Lung (tissue), 12 donors: ENCODE results near the gene RSRC1. TPM values are rescaled to one million over a fixed set of nuclear protein-coding genes. Genes with fewer than 3 reads are reported as not detected.

Source experiments
- ATAC-seq: fragments of 200-7000 bp; cut with Tn5 transposase; one replicate; pipeline ENCODE4 v1.9.1; 2020; ENCODE audit warnings: moderate number of reproducible peaks; ENCODE audit not compliant: insufficient read depth, low FRiP score
- DNase-seq, 3 donors: peaks; one replicate each; pipeline ENCODE4 v3.0.0-alpha.2; 2013 to 2017
- H3K27ac ChIP-seq, 2 donors: one replicate each; pipeline ENCODE4 v1.5.1; 2013; ENCODE audit warnings: mild to moderate bottlenecking in 2 of 2, moderate library complexity in 2 of 2, control low read depth in 1 of 2, inconsistent platforms in 1 of 2, low read depth in 1 of 2, low read length in 1 of 2
- H3K27me3 ChIP-seq, 3 donors: one replicate each; pipeline ENCODE4 v1.5.1; 2013; ENCODE audit warnings: low read length in 2 of 3; ENCODE audit not compliant: control insufficient read depth in 3 of 3, insufficient read depth in 3 of 3
- H3K36me3 ChIP-seq, 4 donors: one replicate each; pipeline ENCODE4 v1.5.1; 2013; ENCODE audit warnings: low read length in 4 of 4, mild to moderate bottlenecking in 1 of 4, moderate library complexity in 1 of 4; ENCODE audit not compliant: control insufficient read depth in 4 of 4, insufficient read depth in 4 of 4
- H3K4me1 ChIP-seq, 5 donors: one replicate each; pipeline ENCODE4 v1.5.1; 2013; ENCODE audit warnings: low read length in 5 of 5, mild to moderate bottlenecking in 2 of 5, moderate library complexity in 1 of 5; ENCODE audit not compliant: control insufficient read depth in 5 of 5, insufficient read depth in 5 of 5
- H3K4me3 ChIP-seq: one replicate; pipeline ENCODE4 v1.5.1; 2013; ENCODE audit warnings: mild to moderate bottlenecking, control low read depth, moderate library complexity
- H3K9ac ChIP-seq, 2 donors: one replicate each; pipeline ENCODE4 v1.5.1; 2013; ENCODE audit warnings: low read length in 2 of 2, control low read depth in 1 of 2; ENCODE audit not compliant: insufficient read depth in 1 of 2
- H3K9me3 ChIP-seq, 4 donors: one replicate each; pipeline ENCODE4 v1.5.1; 2013; ENCODE audit warnings: low read length in 3 of 4, mild to moderate bottlenecking in 1 of 4, moderate library complexity in 1 of 4; ENCODE audit not compliant: control insufficient read depth in 4 of 4, insufficient read depth in 3 of 4
- WGBS, 2 donors: extraction: QIAGEN DNeasy Blood & Tissue Kit; methylation state at CpG; one replicate each; pipeline ENCODE4 v1.1.7; 2013; 5-methylcytosine and 5-hydroxymethylcytosine counted together
- polyA plus RNA-seq, 2 donors: library from polyadenylated mRNA; stranded (reverse); fragments of 200-250 nt; gene quantifications; one replicate each; pipeline ENCODE4 v1.2.1, GENCODE V29; 2013
- total RNA-seq, 2 donors: library from RNA; depleted of rRNA in 1 of 2; stranded (reverse); fragments of >200 nt in 1 of 2; gene quantifications; one replicate each; pipeline ENCODE4 v1.2.1, GENCODE V29; 2014 to 2021
- TF ChIP-seq, protein P1 (sequence below): IDR thresholded peaks from 2 replicates; pipeline ENCODE4 v1.5.1; 2012; ENCODE audit warnings: mild to moderate bottlenecking; ENCODE audit errors: control extremely low read depth, extremely low read depth
- donor health status: control.
- donor health status: control.
- donor health status: Bipolar disorder and iron deficiency.
- donor health status: healthy.
- donor health status: DM: yes; HTN: yes; CAD: no.

RSRC1 gene
- total and polyA plus RNA-seq, 4 donors = 9.1 to 53.5 (median 17.0) TPM

DNA sequence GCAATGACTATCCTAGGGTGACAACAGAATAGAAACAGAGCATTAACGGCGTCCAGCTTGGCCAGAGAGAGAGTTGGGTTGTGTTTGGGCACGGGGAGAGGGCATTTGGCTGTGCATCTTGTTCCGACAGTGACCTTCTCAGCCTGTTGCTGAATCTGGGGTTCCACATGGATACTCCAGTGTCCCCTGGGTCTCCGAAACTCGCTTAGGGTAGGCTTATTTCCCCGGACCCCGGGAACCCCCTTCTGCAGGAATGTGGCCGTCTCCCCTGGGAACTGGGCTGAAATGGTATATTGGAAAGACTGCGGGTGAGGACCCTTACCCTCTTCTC lies 11.6 kb upstream of the RSRC1 start:
- ATAC-seq (no peak), DNase-seq (no peak)
- H3K27ac ChIP-seq = no peak overlapping the region
- H3K36me3 ChIP-seq = no peaks in the 10 kb centered on the region
- H3K4me3 ChIP-seq = no peak overlapping the region
- peaks cover 0 to 26% (median 1%) of the 10 kb centered on the region in 4 donors for H3K9me3 ChIP-seq
- 4 to 6% methylated on average over 10 of the region's 10 CpGs for WGBS, 2 donors
- TF ChIP-seq, protein P1, sequence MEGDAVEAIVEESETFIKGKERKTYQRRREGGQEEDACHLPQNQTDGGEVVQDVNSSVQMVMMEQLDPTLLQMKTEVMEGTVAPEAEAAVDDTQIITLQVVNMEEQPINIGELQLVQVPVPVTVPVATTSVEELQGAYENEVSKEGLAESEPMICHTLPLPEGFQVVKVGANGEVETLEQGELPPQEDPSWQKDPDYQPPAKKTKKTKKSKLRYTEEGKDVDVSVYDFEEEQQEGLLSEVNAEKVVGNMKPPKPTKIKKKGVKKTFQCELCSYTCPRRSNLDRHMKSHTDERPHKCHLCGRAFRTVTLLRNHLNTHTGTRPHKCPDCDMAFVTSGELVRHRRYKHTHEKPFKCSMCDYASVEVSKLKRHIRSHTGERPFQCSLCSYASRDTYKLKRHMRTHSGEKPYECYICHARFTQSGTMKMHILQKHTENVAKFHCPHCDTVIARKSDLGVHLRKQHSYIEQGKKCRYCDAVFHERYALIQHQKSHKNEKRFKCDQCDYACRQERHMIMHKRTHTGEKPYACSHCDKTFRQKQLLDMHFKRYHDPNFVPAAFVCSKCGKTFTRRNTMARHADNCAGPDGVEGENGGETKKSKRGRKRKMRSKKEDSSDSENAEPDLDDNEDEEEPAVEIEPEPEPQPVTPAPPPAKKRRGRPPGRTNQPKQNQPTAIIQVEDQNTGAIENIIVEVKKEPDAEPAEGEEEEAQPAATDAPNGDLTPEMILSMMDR = no peak
- H3K9ac ChIP-seq = no peak overlapping the region
- peaks cover 0 to 21% (median 0%) of the 10 kb centered on the region in 5 donors for H3K4me1 ChIP-seq
- peaks cover 3 to 99% (median 99%) of the 10 kb centered on the region in 3 donors for H3K27me3 ChIP-seq

DNA sequence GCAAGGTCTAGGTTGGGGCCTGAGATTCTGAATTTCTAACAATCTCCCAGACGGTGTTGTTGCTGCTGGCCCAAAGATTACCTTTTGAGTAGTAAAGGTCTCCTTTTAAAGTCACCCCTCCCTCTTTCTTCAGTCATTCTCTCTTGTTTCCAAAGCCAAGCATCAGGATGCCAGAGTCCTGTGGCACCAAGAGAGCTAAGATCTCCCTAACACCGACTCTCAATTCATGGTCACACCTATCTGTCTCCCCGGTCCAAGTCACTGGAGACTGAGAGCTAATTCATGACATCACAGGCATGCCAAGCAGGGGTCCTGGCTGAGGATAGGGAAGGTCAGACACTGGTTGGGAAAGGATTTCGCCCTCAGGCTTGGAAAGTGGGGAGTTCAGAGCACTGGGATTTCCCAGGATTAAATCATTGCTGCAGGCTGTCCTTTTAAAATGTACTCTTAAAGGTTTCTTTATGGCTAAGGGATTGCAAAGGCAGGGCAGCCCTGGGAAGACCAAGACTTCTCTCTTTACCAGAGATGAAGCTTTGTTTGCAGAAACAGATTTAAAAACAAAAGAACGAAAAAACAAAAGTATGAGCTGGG lies 11.0 kb upstream of the RSRC1 start:
- H3K9me3 ChIP-seq = peaks cover 0 to 29% (median 1%) of the 10 kb centered on the region in 4 donors
- H3K27ac ChIP-seq = no peak overlapping the region
- H3K4me1 ChIP-seq = peaks cover 0 to 25% (median 0%) of the 10 kb centered on the region in 5 donors
- ATAC-seq (no peak), DNase-seq (peak in 1 of 3 donors; percentile 6)
- no peak overlapping the region for H3K9ac ChIP-seq
- no peaks in the 10 kb centered on the region for H3K36me3 ChIP-seq
- TF ChIP-seq, protein P1 = no peak
- no peak overlapping the region for H3K4me3 ChIP-seq
- peaks cover 3 to 99% (median 99%) of the 10 kb centered on the region in 3 donors for H3K27me3 ChIP-seq
- WGBS, 2 donors = 13 to 15% methylated on average over 5 of the region's 5 CpGs

GRCh38 chr3:158100681-158101080 lies 9.2 kb upstream of the RSRC1 start:
- H3K36me3 ChIP-seq = no peaks in the 10 kb centered on the region
- WGBS, 2 donors = 25 to 26% methylated on average over 2 of the region's 2 CpGs
- TF ChIP-seq, protein P1 = no peak
- no peak overlapping the region for H3K9ac ChIP-seq
- no peak overlapping the region for H3K4me3 ChIP-seq
- peaks cover 0 to 26% (median 0%) of the 10 kb centered on the region in 5 donors for H3K4me1 ChIP-seq
- H3K27me3 ChIP-seq = peaks cover 3 to 97% (median 96%) of the 10 kb centered on the region in 3 donors
- DNase-seq (no peak), ATAC-seq (no peak)
- no peak overlapping the region for H3K27ac ChIP-seq
- H3K9me3 ChIP-seq = peaks cover 0 to 25% (median 1%) of the 10 kb centered on the region in 4 donors
